ENCODE results near the gene SLC35F1. TPM values are rescaled to one million over a fixed set of nuclear protein-coding genes. Genes with fewer than 3 reads are reported as not detected.

The SLC35F1 gene
- total RNA-seq, 6 experiments from 2014 or later: 0.12 TPM; not detected in 5

DNA sequence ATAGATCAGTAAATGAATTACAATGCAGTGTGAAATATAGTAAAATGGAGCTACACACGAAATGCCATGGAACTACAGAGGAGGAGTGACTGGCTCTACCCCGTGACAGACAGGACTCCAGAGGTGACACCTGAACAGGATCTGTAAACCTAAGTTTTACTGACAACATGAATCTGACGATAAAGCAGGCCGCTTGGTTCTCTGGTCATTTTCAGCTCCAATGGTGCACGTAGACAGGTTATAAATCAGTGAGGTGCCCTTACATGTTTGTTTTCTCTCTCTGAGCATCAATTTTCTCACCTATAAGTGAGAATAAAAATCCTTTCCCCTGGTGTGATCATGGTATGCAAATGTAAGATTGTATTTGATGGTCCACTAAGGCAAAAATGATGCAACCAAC is 339.3 kb downstream of the SLC35F1 start:
- intact Hi-C loops (cut with DNase I): no loop called here
- Histone ChIP-seq H3K27me3 (no peaks in the 10 kb centered on the region), H3K27ac (no peak overlapping the region), H3K36me3 (no peaks in the 10 kb centered on the region), H3K4me1 (no peaks in the 10 kb centered on the region), H3K4me3 (no peak overlapping the region), H3K9me3 (no peaks in the 10 kb centered on the region)
- ATAC-seq (no peak), DNase-seq (no peak)
- TF ChIP-seq POLR2A (IDR thresholded peaks at IDR 0.05): no peak
- TF ChIP-seq, protein P1, sequence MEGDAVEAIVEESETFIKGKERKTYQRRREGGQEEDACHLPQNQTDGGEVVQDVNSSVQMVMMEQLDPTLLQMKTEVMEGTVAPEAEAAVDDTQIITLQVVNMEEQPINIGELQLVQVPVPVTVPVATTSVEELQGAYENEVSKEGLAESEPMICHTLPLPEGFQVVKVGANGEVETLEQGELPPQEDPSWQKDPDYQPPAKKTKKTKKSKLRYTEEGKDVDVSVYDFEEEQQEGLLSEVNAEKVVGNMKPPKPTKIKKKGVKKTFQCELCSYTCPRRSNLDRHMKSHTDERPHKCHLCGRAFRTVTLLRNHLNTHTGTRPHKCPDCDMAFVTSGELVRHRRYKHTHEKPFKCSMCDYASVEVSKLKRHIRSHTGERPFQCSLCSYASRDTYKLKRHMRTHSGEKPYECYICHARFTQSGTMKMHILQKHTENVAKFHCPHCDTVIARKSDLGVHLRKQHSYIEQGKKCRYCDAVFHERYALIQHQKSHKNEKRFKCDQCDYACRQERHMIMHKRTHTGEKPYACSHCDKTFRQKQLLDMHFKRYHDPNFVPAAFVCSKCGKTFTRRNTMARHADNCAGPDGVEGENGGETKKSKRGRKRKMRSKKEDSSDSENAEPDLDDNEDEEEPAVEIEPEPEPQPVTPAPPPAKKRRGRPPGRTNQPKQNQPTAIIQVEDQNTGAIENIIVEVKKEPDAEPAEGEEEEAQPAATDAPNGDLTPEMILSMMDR (IDR thresholded peaks at IDR 0.05): no peak
- WGBS (ENCODE audit: insufficient coverage, low coverage, low lambda C conversion rate, missing lambda C conversion rate): 32% methylated on average over 3 of the region's 5 CpGs

DNA sequence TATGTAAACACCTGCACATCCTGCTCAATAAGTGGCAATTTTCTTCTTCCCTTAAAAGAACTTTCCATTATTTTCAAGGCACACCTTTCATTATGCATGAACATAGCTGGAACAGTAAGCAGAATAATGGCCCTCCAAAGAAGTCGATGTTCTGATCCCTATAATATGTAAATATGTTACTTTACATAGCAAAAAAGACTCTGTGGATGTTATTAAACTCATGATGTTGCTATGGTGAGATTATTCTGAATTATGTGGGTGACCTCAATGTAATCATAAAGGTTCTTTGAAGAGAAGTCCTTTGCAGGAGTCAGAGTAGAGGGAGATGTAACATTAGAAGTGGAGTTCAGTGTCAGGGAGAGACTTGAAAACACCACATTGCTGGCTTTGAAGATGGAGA is 341.1 kb downstream of the SLC35F1 start:
- no peak for TF ChIP-seq POLR2A (IDR thresholded peaks at IDR 0.05)
- TF ChIP-seq, protein P1 (IDR thresholded peaks at IDR 0.05): no peak
- DNase-seq (no peak), ATAC-seq (no peak)
- Histone ChIP-seq H3K27ac (no peak overlapping the region), H3K36me3 (no peaks in the 10 kb centered on the region), H3K9me3 (no peaks in the 10 kb centered on the region), H3K4me1 (no peaks in the 10 kb centered on the region), H3K4me3 (no peak overlapping the region), H3K27me3 (no peaks in the 10 kb centered on the region)
- intact Hi-C loops (cut with DNase I): no loop called here
- WGBS (ENCODE audit: insufficient coverage, low coverage, low lambda C conversion rate, missing lambda C conversion rate): 67% methylated on average over 1 of the region's 1 CpG

DNA sequence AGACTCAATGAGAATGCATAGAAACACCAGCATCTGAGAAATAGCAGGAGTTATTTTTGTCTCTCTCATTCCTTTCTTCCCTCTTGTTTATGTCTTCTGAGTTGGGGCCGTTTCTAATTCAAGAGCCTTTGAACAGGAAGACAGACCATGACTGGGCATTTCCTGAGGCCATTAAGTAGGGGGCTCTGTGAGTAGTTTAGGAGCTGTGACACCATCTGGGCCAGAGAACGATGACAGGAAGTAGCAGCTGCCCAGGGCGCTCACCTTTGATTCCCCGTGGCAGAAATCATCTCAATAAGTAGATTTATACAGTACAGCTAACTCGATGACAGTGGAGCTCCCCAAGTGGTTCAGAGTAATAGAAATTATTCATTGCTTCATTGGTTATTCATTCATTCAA is 342.6 kb downstream of the SLC35F1 start:
- Histone ChIP-seq H3K4me1 (no peaks in the 10 kb centered on the region), H3K27me3 (no peaks in the 10 kb centered on the region), H3K27ac (no peak overlapping the region), H3K4me3 (no peak overlapping the region), H3K9me3 (no peaks in the 10 kb centered on the region), H3K36me3 (no peaks in the 10 kb centered on the region)
- intact Hi-C loops (cut with DNase I): no loop called here
- TF ChIP-seq, protein P1 (IDR thresholded peaks at IDR 0.05): no peak
- TF ChIP-seq POLR2A (IDR thresholded peaks at IDR 0.05): no peak
- ATAC-seq (no peak), DNase-seq (no peak)
- 27% methylated on average over 5 of the region's 5 CpGs for WGBS (ENCODE audit: insufficient coverage, low coverage, low lambda C conversion rate, missing lambda C conversion rate)

DNA sequence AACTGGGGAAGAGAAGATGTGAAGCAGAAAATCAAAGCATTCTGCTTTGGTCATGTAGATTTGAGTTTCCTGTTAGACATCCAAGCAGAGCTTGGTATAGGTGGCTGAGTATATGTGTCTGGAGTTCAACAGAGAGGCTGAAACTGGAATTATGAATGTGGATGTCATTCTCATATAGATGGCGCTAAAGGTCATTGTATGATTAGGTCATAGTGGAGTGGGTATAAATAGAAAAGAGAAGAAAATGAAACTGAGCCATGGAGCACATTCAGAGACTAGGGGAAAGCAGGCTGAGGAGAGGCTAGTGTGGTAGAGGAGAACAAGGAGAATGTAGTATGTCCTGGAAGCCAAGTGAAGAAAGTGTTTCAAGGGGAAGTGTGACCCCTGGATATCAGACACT is 345.4 kb downstream of the SLC35F1 start:
- Histone ChIP-seq H3K36me3 (no peaks in the 10 kb centered on the region), H3K4me3 (no peak overlapping the region), H3K27ac (no peak overlapping the region), H3K4me1 (no peaks in the 10 kb centered on the region), H3K9me3 (no peaks in the 10 kb centered on the region), H3K27me3 (no peaks in the 10 kb centered on the region)
- TF ChIP-seq, protein P1 (IDR thresholded peaks at IDR 0.05): no peak
- TF ChIP-seq POLR2A (IDR thresholded peaks at IDR 0.05): no peak
- intact Hi-C loops (cut with DNase I): no loop called here
- DNase-seq (no peak), ATAC-seq (no peak)
- 87% methylated on average over 1 of the region's 1 CpG for WGBS (ENCODE audit: insufficient coverage, low coverage, low lambda C conversion rate, missing lambda C conversion rate)

DNA sequence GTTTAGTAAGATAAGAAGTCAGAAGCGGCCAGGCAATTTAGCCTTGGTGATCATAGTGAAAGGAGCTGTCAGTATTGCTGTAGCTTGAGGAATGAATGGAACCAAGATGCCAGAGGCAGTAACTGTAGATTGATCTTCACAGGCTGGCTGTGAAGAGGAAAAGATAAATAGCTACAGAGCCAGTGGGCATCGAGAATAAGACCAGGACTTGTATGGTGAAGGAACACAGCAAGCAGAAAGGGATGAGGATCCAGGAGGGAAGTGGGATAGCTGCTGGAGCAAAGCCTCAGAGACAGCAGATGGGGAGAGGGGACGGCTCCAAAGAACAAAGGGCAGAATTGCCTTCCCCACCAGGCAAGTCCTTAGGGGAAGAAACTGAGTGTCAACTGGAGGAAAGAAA is 346.7 kb downstream of the SLC35F1 start:
- no peak for ATAC-seq
- intact Hi-C loops (cut with DNase I): no loop called here
- WGBS (ENCODE audit: insufficient coverage, low coverage, low lambda C conversion rate, missing lambda C conversion rate): 37% methylated on average over 3 of the region's 3 CpGs

More for the DNA sequence above, 346.7 kb downstream of the SLC35F1 start:
- Histone ChIP-seq H3K4me3 (no peak overlapping the region), H3K36me3 (no peaks in the 10 kb centered on the region), H3K27me3 (no peaks in the 10 kb centered on the region), H3K4me1 (no peaks in the 10 kb centered on the region), H3K9me3 (no peaks in the 10 kb centered on the region), H3K27ac (no peak overlapping the region)
- no peak for DNase-seq
- TF ChIP-seq, protein P1 (IDR thresholded peaks at IDR 0.05): no peak
